DND-41 (cell line): Measurements from ENCODE around the gene TNFRSF14.

Experiments
- EZH2 ChIP-seq: IDR thresholded peaks from 3 replicates; pipeline ENCODE4 v1.6.1; 2012; ENCODE audit warnings: borderline replicate concordance, low read depth, mild to moderate bottlenecking, moderate library complexity, low read length, inconsistent platforms; ENCODE audit not compliant: severe bottlenecking
- TF ChIP-seq, protein P1 (sequence below): IDR thresholded peaks from 2 replicates; pipeline ENCODE4 v1.5.1; 2012; ENCODE audit warnings: borderline replicate concordance, low read length, moderate library complexity, mild to moderate bottlenecking; ENCODE audit not compliant: poor library complexity, severe bottlenecking; ENCODE audit errors: extremely low read depth

DNA sequence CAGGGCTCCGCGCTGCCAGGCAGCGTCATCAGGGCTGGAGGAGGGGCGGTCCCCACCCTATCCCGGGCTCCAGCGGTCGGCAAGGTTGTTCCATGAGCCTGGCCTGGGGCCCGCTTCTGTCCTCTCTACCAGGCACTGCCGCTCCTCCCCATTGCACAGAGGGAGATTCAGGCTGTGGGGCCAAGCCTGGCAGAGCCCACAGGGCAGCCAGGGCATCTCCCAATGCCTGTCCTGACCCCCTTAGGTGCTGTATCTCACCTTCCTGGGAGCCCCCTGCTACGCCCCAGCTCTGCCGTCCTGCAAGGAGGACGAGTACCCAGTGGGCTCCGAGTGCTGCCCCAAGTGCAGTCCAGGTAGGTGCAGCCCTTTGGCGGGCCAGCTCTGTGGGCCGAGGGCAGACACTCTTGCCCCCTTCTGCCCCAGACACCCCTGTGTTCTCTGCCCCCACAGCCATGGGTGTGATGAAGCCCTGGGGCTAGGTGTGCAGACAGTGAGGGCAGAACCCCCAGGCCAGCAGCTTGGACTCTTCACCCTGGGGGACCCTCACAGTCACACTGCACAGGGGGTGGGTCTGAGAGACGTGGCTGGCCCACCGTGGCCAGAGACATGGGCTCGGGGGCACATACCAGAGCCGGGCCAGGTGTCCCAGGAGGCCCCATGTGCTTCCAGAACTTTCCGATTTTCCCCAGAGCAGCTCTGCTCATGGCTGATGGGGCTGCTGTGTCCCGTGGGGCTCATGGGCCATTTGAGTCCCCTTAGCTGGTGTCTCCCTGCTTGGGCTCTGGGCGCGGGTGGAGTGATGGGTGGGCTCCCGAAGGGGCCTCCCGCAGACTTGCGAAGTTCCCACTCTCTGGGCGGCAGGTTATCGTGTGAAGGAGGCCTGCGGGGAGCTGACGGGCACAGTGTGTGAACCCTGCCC lies 1.6 kb downstream of the TNFRSF14 start:
- TF ChIP-seq, protein P1, sequence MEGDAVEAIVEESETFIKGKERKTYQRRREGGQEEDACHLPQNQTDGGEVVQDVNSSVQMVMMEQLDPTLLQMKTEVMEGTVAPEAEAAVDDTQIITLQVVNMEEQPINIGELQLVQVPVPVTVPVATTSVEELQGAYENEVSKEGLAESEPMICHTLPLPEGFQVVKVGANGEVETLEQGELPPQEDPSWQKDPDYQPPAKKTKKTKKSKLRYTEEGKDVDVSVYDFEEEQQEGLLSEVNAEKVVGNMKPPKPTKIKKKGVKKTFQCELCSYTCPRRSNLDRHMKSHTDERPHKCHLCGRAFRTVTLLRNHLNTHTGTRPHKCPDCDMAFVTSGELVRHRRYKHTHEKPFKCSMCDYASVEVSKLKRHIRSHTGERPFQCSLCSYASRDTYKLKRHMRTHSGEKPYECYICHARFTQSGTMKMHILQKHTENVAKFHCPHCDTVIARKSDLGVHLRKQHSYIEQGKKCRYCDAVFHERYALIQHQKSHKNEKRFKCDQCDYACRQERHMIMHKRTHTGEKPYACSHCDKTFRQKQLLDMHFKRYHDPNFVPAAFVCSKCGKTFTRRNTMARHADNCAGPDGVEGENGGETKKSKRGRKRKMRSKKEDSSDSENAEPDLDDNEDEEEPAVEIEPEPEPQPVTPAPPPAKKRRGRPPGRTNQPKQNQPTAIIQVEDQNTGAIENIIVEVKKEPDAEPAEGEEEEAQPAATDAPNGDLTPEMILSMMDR, result no peak
- TF ChIP-seq EZH2, result no peak
